D341Med (cell line): ENCODE results near the gene ASF1B.

ENCODE experiments used
- DNase-seq: peaks from one replicate; pipeline ENCODE4 v3.0.0; 2012; ENCODE audit warnings: low spot score

Gene ASF1B

DNA sequence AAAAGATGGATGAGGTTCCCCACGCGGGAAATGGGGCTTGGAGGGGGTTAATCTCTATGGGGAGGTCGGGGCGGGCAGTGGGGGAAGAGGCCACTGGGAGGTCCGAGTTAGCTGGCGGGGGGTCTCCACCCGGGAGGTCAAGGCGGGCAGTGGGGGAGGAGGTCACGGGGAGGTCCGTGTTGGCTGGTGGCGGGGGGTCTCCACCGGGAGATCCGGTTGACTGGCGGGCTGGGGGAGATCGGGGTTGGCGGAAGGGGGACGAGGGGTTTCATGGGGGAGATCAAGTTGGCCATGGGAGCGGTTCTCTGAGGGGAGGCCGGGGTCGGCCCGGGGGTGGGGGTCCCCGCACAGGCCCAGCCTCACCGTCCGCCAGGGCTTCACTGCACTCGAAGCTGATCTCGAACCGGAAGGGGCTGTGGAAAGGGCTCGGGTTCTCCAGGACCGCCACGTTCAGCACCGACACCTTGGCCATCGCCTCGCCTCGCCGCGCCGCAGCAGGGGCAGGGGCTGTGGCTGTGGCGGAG, 342 bp downstream of the ASF1B start:
- no peak for DNase-seq

GRCh38 chr19:14135355-14135754, 1.0 kb downstream of the ASF1B start:
- DNase-seq = no peak

DNA sequence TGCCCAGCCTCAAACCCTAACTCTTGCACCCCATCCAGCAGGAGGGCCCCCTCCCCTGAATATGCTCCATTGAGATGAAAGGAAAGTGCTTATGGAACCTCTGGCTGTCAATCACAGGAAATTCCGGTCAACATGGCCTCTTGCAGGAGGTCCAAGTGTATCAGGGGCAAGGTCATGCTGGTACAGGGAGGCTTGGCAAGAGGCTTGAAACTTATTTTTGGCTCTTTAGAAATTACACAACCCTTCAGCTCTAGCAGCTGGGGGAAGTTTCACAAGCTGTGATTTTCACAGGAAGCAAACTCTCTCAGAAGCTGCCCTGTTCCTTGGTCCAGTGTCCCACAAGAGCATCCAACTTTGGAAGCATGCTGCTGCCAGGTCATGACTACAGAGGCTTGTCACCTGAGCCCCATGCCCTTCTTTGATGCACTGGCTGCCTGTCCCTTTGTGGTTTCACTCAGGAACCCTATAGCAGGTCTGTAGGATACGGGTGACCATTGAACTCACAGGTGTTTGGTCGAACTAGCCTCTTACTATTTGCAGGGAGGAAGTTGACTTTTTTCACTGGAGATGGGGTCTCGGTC, 8.4 kb downstream of the ASF1B start:
- DNase-seq = no peak

- DNase-seq = no peak
Observed at GRCh38 chr19:14127176-14127575, 9.2 kb downstream of the ASF1B start.

GRCh38 chr19:14122924-14123323, 13.5 kb downstream of the ASF1B start:
- no peak for DNase-seq

DNA sequence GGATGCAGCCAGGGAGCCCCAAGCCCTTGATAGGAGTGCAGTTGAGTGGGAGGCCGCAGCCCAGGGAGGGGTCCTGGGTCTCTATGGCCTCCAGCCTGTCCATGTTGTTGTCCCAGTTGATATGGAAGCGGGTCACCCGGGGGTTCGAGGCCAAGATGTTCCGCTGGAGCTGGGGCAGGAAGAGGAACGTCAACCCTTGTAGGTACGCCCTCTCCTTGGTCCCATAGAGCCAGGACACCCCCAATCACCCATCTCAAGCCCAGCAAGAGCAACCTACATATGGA, 15.9 kb downstream of the ASF1B start:
- no peak for DNase-seq

DNA sequence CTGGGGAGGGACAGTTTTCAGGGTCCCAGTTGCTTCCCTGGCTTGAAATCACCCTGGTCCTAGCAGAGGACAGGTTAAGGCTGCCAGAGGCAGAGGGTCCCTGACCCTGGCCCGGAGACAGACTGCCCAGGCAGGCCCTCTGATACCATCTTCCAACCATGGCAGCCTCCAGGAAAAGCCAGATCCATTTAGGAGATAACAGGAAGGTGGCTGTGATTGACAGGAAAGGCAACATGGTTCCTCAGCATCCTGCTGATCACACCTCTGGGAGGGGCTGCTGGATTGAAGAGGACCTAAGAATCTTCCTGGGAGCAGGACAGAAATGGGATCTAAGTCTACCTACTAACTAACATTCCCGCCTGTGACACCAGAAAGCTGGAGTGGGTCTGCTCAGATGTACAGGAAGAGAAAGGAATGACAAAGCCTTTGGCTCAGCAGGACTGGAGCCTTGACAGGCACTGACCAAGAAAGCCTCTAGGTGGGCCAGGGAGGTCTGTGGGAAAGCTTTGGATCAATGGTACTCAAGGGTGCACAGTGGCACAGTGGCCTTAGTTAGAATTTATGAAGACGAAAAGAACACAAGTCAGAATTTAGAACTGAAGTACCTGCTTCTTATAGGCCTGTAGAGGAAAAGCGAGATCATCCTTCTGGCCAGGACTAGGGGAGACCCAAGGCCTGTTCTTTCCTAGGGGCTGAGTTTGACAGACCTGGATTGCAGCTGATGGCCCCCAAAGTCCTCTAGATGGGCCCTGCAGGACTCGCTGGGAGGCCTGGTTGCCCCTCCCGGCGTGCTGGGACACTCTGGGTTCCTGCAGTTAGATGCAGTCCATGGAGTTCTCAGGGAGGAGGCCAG, 16.5 kb downstream of the ASF1B start:
- no peak for DNase-seq

- DNase-seq = no peak
Observed at GRCh38 chr19:14119146-14119545, 17.2 kb downstream of the ASF1B start.

GRCh38 chr19:14118165-14119051, 18.0 kb downstream of the ASF1B start:
- DNase-seq = no peak

DNA sequence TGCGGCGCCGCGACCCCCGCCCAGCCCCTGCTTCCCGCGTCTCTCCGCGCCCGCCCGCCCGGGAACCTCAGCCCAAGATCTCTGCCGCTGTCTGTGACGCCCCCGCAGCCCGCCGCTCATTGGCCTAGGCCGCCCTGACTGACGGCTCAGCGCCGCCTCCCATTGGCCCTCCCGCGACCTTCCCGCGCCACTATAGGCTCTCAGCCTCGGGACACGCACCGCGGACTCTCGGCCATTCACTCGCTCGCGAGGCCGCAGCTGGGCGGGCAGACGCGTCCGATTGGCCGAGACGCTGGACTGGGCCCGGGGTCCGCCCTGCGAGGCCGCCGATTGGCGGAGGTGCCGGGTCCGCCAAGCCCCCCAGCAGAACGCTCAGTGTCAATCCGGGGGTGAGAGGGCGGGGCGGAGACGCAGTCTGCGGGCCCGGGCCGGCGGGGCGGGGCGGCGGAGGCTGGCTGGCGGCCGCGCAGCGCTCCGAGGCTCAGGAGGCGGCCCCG, 18.7 kb downstream of the ASF1B start, which contains the start of gene PRKACA:
PRKACA (minus strand) TSS at position 95 of the 497 bp plus-strand sequence. CDS start 215 bp downstream, outside the sequence.
- peak; percentile 99 for DNase-seq

DNA sequence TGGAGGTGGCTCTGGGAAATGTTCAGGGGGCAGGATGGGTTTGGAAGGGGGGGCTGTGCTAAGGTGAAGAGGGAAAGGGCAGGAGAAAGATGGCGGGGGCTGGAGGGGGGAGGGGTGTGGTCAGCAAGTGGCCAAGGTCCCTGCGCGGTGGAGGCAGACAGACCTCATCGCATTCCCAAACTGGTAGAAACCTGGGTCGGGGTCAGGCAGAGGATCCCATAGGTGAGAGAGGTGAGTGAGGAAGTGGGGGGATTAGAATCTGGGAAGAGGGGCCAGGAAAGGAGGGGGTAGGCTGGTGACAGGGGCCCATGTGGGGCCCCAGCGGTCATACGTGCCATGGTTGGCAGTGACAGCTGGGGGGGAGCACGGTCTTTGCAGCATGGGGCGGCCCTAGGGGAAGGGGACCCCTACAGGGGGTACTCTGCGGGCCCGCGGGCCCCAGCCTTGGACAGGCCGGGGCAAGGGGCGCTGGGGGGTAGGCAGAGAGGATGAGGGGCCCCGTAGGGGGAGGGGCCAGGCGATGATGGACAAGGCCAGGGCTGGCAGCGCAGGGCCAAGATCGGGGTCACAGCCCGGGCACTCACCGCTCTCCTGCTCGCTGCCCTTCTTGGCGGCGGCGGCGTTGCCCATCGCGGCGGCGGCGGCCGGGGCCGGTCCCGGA, 19.3 kb downstream of the ASF1B start:
- DNase-seq = peak; percentile 62

GRCh38 chr19:14116525-14116917, 19.9 kb downstream of the ASF1B start:
- no peak for DNase-seq

GRCh38 chr19:14115756-14116155, 20.6 kb downstream of the ASF1B start:
- no peak for DNase-seq

GRCh38 chr19:14114854-14115253, 21.5 kb downstream of the ASF1B start:
- peak; percentile 69 for DNase-seq

DNA sequence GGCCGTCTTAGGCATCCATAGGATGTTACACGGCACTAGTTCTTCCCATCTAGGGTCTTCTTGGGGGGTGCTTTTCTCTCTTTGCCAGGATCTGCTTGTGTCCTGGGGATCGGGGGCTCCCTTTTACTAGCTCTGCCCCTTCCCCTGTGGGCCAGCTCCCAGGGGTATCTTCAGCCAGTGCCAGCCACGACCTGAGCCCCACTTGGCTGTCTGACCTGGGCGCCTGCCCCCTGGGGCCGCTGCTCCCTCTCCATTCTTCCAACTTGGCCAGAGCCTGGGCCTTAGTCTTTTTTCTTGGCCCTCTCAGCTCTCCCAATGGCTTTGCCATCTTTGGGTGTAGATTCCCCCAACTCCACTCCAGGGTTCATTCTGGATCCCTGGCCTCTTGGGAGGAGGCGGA, 21.9 kb downstream of the ASF1B start:
- no peak for DNase-seq

GRCh38 chr19:14113762-14114414, 22.5 kb downstream of the ASF1B start:
- no peak for DNase-seq

DNA sequence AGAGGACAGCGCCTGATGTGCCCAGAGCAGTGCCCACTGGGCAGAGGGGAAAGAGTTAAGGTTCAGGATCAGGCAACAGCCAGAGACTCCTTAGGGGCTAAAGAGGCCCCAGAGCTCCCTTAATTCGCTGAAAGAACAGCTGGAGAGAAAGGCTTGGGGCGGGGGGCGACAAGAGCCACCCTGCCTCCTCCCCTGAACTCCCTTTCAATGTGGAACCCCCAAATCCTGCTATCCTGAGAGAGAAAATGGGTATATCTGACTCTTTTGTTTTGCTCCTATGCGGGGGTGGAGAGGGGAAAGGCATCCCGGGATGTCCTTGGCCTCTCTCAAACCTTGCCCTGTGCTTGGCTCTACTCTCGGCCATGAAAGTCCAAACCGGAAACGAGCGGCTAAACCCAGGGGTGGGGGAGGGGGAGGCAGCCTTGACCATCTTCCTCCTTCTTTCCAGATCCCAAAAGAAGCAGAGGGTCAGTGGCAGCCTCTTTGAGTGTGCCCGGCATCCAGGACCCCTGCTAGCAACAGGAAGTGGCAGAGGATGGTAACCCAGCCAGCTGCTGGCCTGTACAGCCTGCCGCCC, 23.5 kb downstream of the ASF1B start:
- DNase-seq = peak; percentile 61

GRCh38 chr19:14112051-14112808, 24.2 kb downstream of the ASF1B start:
- peak; percentile 71 for DNase-seq

DNA sequence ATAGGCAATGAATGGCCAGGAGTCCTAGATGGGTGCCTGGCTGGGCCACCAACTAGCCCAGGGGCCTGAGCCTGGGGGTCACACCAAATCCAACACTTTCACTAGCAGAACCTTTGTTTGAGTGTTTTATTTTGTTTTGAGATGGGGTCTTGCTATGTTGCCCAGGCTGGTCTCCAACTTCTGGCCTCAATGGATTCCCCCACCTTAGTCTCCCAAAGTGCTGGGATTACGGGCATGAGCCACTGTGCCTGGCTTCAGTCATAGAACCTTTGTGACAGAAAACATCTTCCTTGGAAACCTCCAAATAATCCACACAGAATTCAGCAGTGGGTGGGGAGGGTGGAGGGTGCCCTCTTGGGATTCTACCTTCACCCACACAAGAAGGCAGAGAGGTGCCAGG, 24.9 kb downstream of the ASF1B start:
- no peak for DNase-seq

- DNase-seq = no peak
Observed at GRCh38 chr19:14110650-14111049, 25.7 kb downstream of the ASF1B start.
